ENCODE data around the gene JARID2.

JARID2 gene

GRCh38 chr6:15339081-15339480 is 93.2 kb downstream of the JARID2 start:
- DNase-seq = no peak

GRCh38 chr6:15340105-15340601 is 94.3 kb downstream of the JARID2 start:
- DNase-seq = no peak

GRCh38 chr6:15340775-15341174 is 94.9 kb downstream of the JARID2 start:
- DNase-seq = no peak

GRCh38 chr6:15341311-15342001 is 95.6 kb downstream of the JARID2 start:
- DNase-seq = no peak

- DNase-seq = no peak
Observed at GRCh38 chr6:15342114-15342513, 96.2 kb downstream of the JARID2 start.

GRCh38 chr6:15343490-15344191 is 97.8 kb downstream of the JARID2 start:
- no peak for DNase-seq

- no peak for DNase-seq
Observed at GRCh38 chr6:15344192-15344519, 98.3 kb downstream of the JARID2 start.

GRCh38 chr6:15344831-15345230 is 99.0 kb downstream of the JARID2 start:
- no peak for DNase-seq

GRCh38 chr6:15346315-15346714 is 100.4 kb downstream of the JARID2 start:
- DNase-seq = no peak

- no peak for DNase-seq
Observed at GRCh38 chr6:15348528-15348927, 102.7 kb downstream of the JARID2 start.

GRCh38 chr6:15349379-15349778 is 103.5 kb downstream of the JARID2 start:
- DNase-seq = no peak

- DNase-seq = no peak
Observed at GRCh38 chr6:15350386-15351083, 104.7 kb downstream of the JARID2 start.

GRCh38 chr6:15351631-15352030 is 105.8 kb downstream of the JARID2 start:
- no peak for DNase-seq

GRCh38 chr6:15352220-15352619 is 106.4 kb downstream of the JARID2 start:
- DNase-seq = no peak

GRCh38 chr6:15352845-15353244 is 107.0 kb downstream of the JARID2 start:
- DNase-seq = no peak

- no peak for DNase-seq
Observed at GRCh38 chr6:15355683-15356099, 109.8 kb downstream of the JARID2 start.

GRCh38 chr6:15356179-15356578 is 110.3 kb downstream of the JARID2 start:
- no peak for DNase-seq

GRCh38 chr6:15356937-15357336 is 111.1 kb downstream of the JARID2 start:
- DNase-seq = no peak

GRCh38 chr6:15357782-15358181 is 111.9 kb downstream of the JARID2 start:
- DNase-seq = no peak

GRCh38 chr6:15358579-15359327 is 112.9 kb downstream of the JARID2 start:
- DNase-seq = no peak

- DNase-seq = no peak
Observed at GRCh38 chr6:15359335-15359862, 113.5 kb downstream of the JARID2 start.

- DNase-seq = no peak
Observed at GRCh38 chr6:15360300-15360699, 114.4 kb downstream of the JARID2 start.

GRCh38 chr6:15361197-15361596 is 115.3 kb downstream of the JARID2 start:
- DNase-seq = no peak

All from NCI-H187 treated with DMSO at 0.1 percent for 48 hours (cell line).